MM.1S (cell line): ENCODE measurements around the gene FLT1.

Source experiments
- EZH2 ChIP-seq: fragments of 300-600 bp; sonication (generic); optimal IDR thresholded peaks from 2 replicates; pipeline ENCODE3; 2017; ENCODE audit warnings: low read depth, mild to moderate bottlenecking, antibody characterized with exemption, low read length, mixed read lengths
- TF ChIP-seq, protein P1 (sequence below): fragments of 300-600 bp; sonication (generic); IDR thresholded peaks from 2 replicates; pipeline ENCODE4 v1.5.1; 2016; ENCODE audit warnings: antibody characterized with exemption, low read length, mixed read lengths

DNA sequence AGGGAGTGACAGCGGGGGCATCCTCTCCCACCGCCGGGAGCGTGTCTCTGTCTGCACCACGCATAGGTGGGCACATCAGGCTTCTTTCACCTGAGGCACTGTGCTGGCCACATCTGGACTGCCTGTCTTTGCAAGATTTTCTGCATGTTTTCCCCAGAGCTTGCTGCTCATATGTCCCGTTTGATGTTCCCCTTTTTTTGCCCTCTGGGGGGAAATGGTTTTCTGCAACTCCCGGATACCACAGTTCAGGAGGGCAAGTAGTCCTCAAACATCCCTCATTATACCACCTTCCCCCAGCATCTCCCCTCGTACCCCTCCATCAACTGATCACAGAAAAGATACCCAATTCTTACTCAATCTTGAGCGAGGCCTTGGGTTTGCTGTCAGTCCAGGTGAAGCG is 188.6 kb downstream of the FLT1 start:
- TF ChIP-seq EZH2 = no peak
- TF ChIP-seq, protein P1, sequence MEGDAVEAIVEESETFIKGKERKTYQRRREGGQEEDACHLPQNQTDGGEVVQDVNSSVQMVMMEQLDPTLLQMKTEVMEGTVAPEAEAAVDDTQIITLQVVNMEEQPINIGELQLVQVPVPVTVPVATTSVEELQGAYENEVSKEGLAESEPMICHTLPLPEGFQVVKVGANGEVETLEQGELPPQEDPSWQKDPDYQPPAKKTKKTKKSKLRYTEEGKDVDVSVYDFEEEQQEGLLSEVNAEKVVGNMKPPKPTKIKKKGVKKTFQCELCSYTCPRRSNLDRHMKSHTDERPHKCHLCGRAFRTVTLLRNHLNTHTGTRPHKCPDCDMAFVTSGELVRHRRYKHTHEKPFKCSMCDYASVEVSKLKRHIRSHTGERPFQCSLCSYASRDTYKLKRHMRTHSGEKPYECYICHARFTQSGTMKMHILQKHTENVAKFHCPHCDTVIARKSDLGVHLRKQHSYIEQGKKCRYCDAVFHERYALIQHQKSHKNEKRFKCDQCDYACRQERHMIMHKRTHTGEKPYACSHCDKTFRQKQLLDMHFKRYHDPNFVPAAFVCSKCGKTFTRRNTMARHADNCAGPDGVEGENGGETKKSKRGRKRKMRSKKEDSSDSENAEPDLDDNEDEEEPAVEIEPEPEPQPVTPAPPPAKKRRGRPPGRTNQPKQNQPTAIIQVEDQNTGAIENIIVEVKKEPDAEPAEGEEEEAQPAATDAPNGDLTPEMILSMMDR = no peak
